H1 (cell line): ENCODE measurements around the gene CACNB2. TPM values are rescaled to one million over a fixed set of nuclear protein-coding genes. Genes with fewer than 3 reads are reported as not detected.

ENCODE experiments used
- CTCF ChIA-PET: fragments of 300-600 bp; sonication (Branson Sonifier 250); formaldehyde crosslinking; loops from one replicate; lab custom pipeline; 2021; ENCODE audit not compliant: partially characterized antibody; lab: Charles Lee
- POLR2A ChIA-PET: fragments of 300-600 bp; sonication (Branson Sonifier 250); formaldehyde crosslinking; loops from one replicate; lab custom pipeline; 2021; ENCODE audit warnings: inconsistent platforms; ENCODE audit not compliant: partially characterized antibody; lab: Charles Lee
- DNase-seq, 2 experiments: peaks; one replicate each; pipeline versions ENCODE4 v3.0.0 to v3.0.0-alpha.2; 2010 to 2022; ENCODE audit warnings: low spot score in 2 of 2, low read depth in 1 of 2, mixed read lengths in 1 of 2
- FAIRE-seq: peaks from 2 replicates; lab custom pipeline; 2011; peaks lifted over from hg19 to GRCh38; lab: Jason Lieb, UNC
- H2AFZ ChIP-seq: 2 replicates; pipeline ENCODE4 v1.8.1; 2012; ENCODE audit warnings: low read length, inconsistent platforms
- H2AK5ac ChIP-seq: 2 replicates; pipeline ENCODE4 v1.6.1; 2013; ENCODE audit warnings: low read depth, low read length
- H2BK120ac ChIP-seq: replicated peaks from 2 replicates; pipeline ENCODE3; 2013; ENCODE audit warnings: low read depth, low read length, inconsistent platforms
- H2BK12ac ChIP-seq: 2 replicates; pipeline ENCODE4 v1.6.1; 2013; ENCODE audit warnings: low read depth, low read length
- H2BK15ac ChIP-seq: 2 replicates; pipeline ENCODE4 v1.6.1; 2013; ENCODE audit warnings: low read length
- H2BK20ac ChIP-seq: 2 replicates; pipeline ENCODE4 v1.6.1; 2013; ENCODE audit warnings: low read length
- H2BK5ac ChIP-seq: 2 replicates; pipeline ENCODE4 v1.6.1; 2013; ENCODE audit warnings: low read depth, low read length
- H3K14ac ChIP-seq: 2 replicates; pipeline ENCODE4 v1.6.1; 2013; ENCODE audit warnings: inconsistent platforms; ENCODE audit not compliant: insufficient read length
- H3K18ac ChIP-seq: 2 replicates; pipeline ENCODE4 v1.6.1; 2013; ENCODE audit warnings: low read length; ENCODE audit errors: extremely low read depth
- H3K23ac ChIP-seq: 2 replicates; pipeline ENCODE4 v1.6.1; 2013; ENCODE audit warnings: inconsistent platforms; ENCODE audit not compliant: insufficient read length
- H3K23me2 ChIP-seq: 2 replicates; pipeline ENCODE4 v1.6.1; 2013; ENCODE audit warnings: low read depth, low read length
- H3K27ac ChIP-seq: 2 replicates; pipeline ENCODE4 v1.6.1; 2011; ENCODE audit warnings: low read depth, low read length, inconsistent platforms
- H3K27me3 ChIP-seq, 4 experiments: replicated peaks in 1 of 4; 1 replicate in 1 of 4; 2 replicates in 3 of 4; pipeline versions ENCODE4 v1.6.1 to v1.8.1; 2011 to 2013; ENCODE audit warnings: low read length in 3 of 4, mild to moderate bottlenecking in 3 of 4, inconsistent platforms in 2 of 4, mixed read lengths in 2 of 4, moderate library complexity in 1 of 4; ENCODE audit not compliant: control insufficient read depth in 3 of 4, insufficient read depth in 3 of 4; ENCODE audit errors: extremely low read depth in 1 of 4
- H3K36me3 ChIP-seq, 4 experiments: 2 replicates each; pipeline versions ENCODE4 v1.6.1 to v1.8.1; 2011 to 2013; ENCODE audit warnings: mild to moderate bottlenecking in 4 of 4, low read length in 3 of 4, moderate library complexity in 2 of 4, control low read depth in 1 of 4, inconsistent platforms in 1 of 4; ENCODE audit not compliant: insufficient read depth in 4 of 4, control insufficient read depth in 2 of 4
- H3K4ac ChIP-seq: replicated peaks from 2 replicates; pipeline ENCODE3; 2013; ENCODE audit warnings: low read length, low read depth, mixed read lengths, inconsistent platforms; ENCODE audit not compliant: insufficient read length
- H3K4me1 ChIP-seq, 4 experiments: replicated peaks in 1 of 4; 1 replicate in 1 of 4; 2 replicates in 3 of 4; pipeline versions ENCODE4 v1.6.1 to v1.8.1; 2011 to 2013; ENCODE audit warnings: low read length in 3 of 4, inconsistent platforms in 2 of 4, mixed read lengths in 1 of 4; ENCODE audit not compliant: insufficient read depth in 4 of 4, control insufficient read depth in 3 of 4
- H3K4me2 ChIP-seq, 2 experiments: 2 replicates each; pipeline versions ENCODE4 v1.6.1 to v1.8.1; 2011 to 2013; ENCODE audit warnings: low read depth in 2 of 2, low read length in 2 of 2, control low read depth in 1 of 2, inconsistent platforms in 1 of 2, mild to moderate bottlenecking in 1 of 2; ENCODE audit not compliant: insufficient read depth in 1 of 2
- H3K4me3 ChIP-seq, 4 experiments: fragments of 200-600, 300-600 bp in 1 of 4; sonication (generic), shearing (Covaris generic), sonication (Bioruptor Twin) in 1 of 4; 2 replicates each; pipeline versions ENCODE4 v1.5.1 to v1.8.1; 2011 to 2016; ENCODE audit warnings: low read length in 4 of 4, low read depth in 3 of 4, control low read depth in 2 of 4, inconsistent platforms in 2 of 4, mild to moderate bottlenecking in 2 of 4, mixed read lengths in 1 of 4, moderate library complexity in 1 of 4; ENCODE audit not compliant: insufficient read depth in 2 of 4; ENCODE audit errors: extremely low read depth in 1 of 4
- H3K56ac ChIP-seq: replicated peaks from 2 replicates; pipeline ENCODE3; 2013; ENCODE audit warnings: low read depth, mild to moderate bottlenecking, mixed read lengths, low read length, inconsistent platforms; ENCODE audit not compliant: insufficient read length
- H3K79me1 ChIP-seq: 2 replicates; pipeline ENCODE4 v1.6.1; 2013; ENCODE audit warnings: low read depth, low read length, control low read depth
- H3K79me2 ChIP-seq, 2 experiments: 2 replicates each; pipeline versions ENCODE4 v1.6.1 to v1.8.1; 2012 to 2013; ENCODE audit warnings: low read length in 2 of 2, mild to moderate bottlenecking in 2 of 2, inconsistent platforms in 1 of 2; ENCODE audit not compliant: insufficient read depth in 2 of 2, control insufficient read depth in 1 of 2
- H3K9ac ChIP-seq, 4 experiments: replicated peaks in 1 of 4; 1 replicate in 1 of 4; 2 replicates in 3 of 4; pipeline versions ENCODE4 v1.6.1 to v1.8.1; 2011 to 2013; ENCODE audit warnings: low read depth in 3 of 4, low read length in 3 of 4, control low read depth in 2 of 4, mild to moderate bottlenecking in 2 of 4, moderate library complexity in 2 of 4, inconsistent platforms in 1 of 4; ENCODE audit errors: extremely low read depth in 1 of 4
- H3K9me3 ChIP-seq, 2 experiments: 2 replicates each; pipeline versions ENCODE4 v1.6.1 to v1.8.1; 2012 to 2013; ENCODE audit warnings: mild to moderate bottlenecking in 2 of 2, moderate library complexity in 2 of 2, control low read depth in 1 of 2, inconsistent platforms in 1 of 2, low read depth in 1 of 2, low read length in 1 of 2, mixed read lengths in 1 of 2; ENCODE audit not compliant: insufficient read depth in 2 of 2
- H4K20me1 ChIP-seq, 2 experiments: replicated peaks in 1 of 2; 2 replicates each; pipeline versions ENCODE3 to v1.8.1; 2011 to 2013; ENCODE audit warnings: inconsistent platforms in 2 of 2, low read length in 2 of 2, mild to moderate bottlenecking in 1 of 2; ENCODE audit not compliant: insufficient read depth in 2 of 2, control insufficient read depth in 1 of 2
- H4K5ac ChIP-seq: 2 replicates; pipeline ENCODE4 v1.6.1; 2013; ENCODE audit warnings: low read length, low read depth, mixed read lengths, inconsistent platforms; ENCODE audit not compliant: insufficient read length
- H4K8ac ChIP-seq: 2 replicates; pipeline ENCODE4 v1.8.0; 2013; ENCODE audit warnings: mild to moderate bottlenecking, moderate library complexity, low read length, inconsistent platforms; ENCODE audit not compliant: insufficient read depth; ENCODE audit errors: extremely low read depth
- H4K91ac ChIP-seq: replicated peaks from 2 replicates; pipeline ENCODE3; 2013; ENCODE audit warnings: low read length, mixed read lengths, inconsistent platforms; ENCODE audit not compliant: insufficient read length
- CBX5 ChIP-seq: fragments of 300-800, 300-1000 bp; sonication (generic); IDR thresholded peaks from 2 replicates; pipeline ENCODE4 v1.7.1; 2016; ENCODE audit warnings: antibody characterized with exemption, low read length, low read depth
- CBX8 ChIP-seq: fragments of 300-800, 300-1000 bp; sonication (generic); IDR thresholded peaks from 2 replicates; pipeline ENCODE4 v1.7.1; 2016; ENCODE audit warnings: low read depth, low read length, borderline replicate concordance
- KDM1A ChIP-seq: fragments of 200-600, 300-600 bp; sonication (generic); IDR thresholded peaks from 2 replicates; pipeline ENCODE4 v1.7.1; 2016; ENCODE audit warnings: mild to moderate bottlenecking, low read length, borderline replicate concordance
- RBBP5 ChIP-seq: IDR thresholded peaks from 2 replicates; pipeline ENCODE4 v1.7.1; 2012; ENCODE audit warnings: low read depth, mild to moderate bottlenecking, inconsistent platforms, low read length, moderate library complexity, borderline replicate concordance
- SP4 ChIP-seq: IDR thresholded peaks from 2 replicates; pipeline ENCODE4 v1.6.1; 2012; ENCODE audit warnings: low read length, inconsistent platforms
- TCF12 ChIP-seq: IDR thresholded peaks from 2 replicates; pipeline ENCODE4 v1.6.1; 2011; ENCODE audit warnings: low read depth, mild to moderate bottlenecking, low read length
- WGBS, 2 experiments: shearing (Covaris generic) in 1 of 2; methylation state at CpG; one replicate each; pipeline versions ENCODE4 v1.1.6 to v1.1.7; 2013 to 2015; ENCODE audit warnings: low lambda C conversion rate in 2 of 2, mixed read lengths in 2 of 2, inconsistent platforms in 1 of 2, low coverage in 1 of 2, missing lambda C conversion rate in 1 of 2; ENCODE audit not compliant: insufficient replicate concordance in 2 of 2, insufficient coverage in 1 of 2, insufficient read length in 1 of 2; ENCODE audit errors: extremely low coverage in 1 of 2, missing lambda C conversion rate in 1 of 2; 5-methylcytosine and 5-hydroxymethylcytosine counted together
- polyA plus RNA-seq, 7 experiments: library from polyadenylated mRNA; depleted of rRNA in 3 of 7; stranded (reverse) in 5 of 7; unstranded in 2 of 7; fragments of >200 nt in 5 of 7; fragments of 200-250 nt in 2 of 7; gene quantifications; 1 replicate in 5 of 7; 2 replicates in 1 of 7; 4 replicates in 1 of 7; pipeline versions ENCODE4 v1.2.1 to v1.2.3, GENCODE V29; 2011 to 2013; ENCODE audit warnings: missing spikeins in 2 of 7, mixed read lengths in 2 of 7
- total RNA-seq: library from RNA; stranded (reverse); fragmentation: NEBNext Ultra II Directional; extraction: Animal tissue kit (Norgen Biotek cat#: 25700); gene quantifications from 2 replicates; pipeline ENCODE4 v1.2.1, GENCODE V29; 2021
- TF ChIP-seq, protein P1 (sequence below): IDR thresholded peaks from 2 replicates; pipeline ENCODE4 v1.6.1; 2011; ENCODE audit warnings: low read depth, mild to moderate bottlenecking, low read length; ENCODE audit not compliant: insufficient read depth
- TF ChIP-seq, protein P2 (sequence below): IDR thresholded peaks from 2 replicates; pipeline ENCODE4 v1.6.1; 2012; ENCODE audit warnings: inconsistent platforms

Gene CACNB2
- total and polyA plus RNA-seq, 2 of the 8 experiments (the other 6 are each of a cell fraction or from before 2014, with no cell fraction given): 2.4 to 3.2 TPM

DNA sequence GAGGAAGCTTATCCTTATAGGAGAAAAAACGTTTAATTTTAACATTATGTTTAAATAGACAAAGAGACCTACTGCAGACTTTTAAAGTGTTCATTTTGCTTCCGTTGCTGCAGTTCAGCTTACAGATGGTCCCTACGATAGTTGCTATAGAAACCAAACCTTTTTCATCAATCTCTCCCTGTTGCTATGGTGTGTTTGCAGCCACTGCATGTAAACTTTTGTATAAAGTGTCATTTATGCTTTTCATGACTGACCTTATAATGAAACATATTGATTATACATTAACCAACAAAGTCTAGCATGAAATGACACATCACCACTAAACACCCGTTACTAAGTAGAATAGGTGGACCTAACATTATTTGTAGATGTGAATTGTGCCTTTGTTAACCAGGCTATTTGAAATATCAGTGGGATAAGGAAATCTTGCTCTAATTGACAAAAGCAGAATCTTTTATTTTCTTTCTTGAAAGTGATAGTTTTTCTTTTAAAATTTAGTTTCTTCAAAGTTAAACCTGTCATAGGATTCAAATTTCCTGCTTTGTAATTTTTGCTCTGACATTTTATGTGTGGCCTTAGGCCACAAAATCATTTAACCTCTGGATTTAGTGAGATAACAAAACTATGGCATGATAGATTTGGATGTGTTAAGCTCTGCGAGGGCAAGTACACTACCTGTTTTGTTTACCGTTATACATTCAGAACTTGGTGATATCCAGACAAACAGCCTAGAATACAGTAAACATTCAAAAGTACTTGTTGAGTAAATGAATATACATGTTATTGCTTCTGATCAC, 64.0 kb downstream of the CACNB2 start:
- H3K79me1 ChIP-seq: no peaks in the 10 kb centered on the region
- no peak overlapping the region for H3K4me3 ChIP-seq
- no peak overlapping the region for H2AK5ac ChIP-seq
- ChIA-PET POLR2A (no interaction called here), CTCF (interaction anchor here (0.7 kb wide), 1 partner anchor 9 kb away, joined by 3 read pairs; no protein-coding TSS in a partner anchor)
- H3K18ac ChIP-seq: no peak overlapping the region
- H2BK5ac ChIP-seq: no peak overlapping the region
- TF ChIP-seq RBBP5: no peak
- TF ChIP-seq, protein P1, sequence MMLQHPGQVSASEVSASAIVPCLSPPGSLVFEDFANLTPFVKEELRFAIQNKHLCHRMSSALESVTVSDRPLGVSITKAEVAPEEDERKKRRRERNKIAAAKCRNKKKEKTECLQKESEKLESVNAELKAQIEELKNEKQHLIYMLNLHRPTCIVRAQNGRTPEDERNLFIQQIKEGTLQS: no peak
- no peak for TF ChIP-seq CBX8
- no peak for TF ChIP-seq SP4
- TF ChIP-seq TCF12: no peak
- TF ChIP-seq, protein P2, sequence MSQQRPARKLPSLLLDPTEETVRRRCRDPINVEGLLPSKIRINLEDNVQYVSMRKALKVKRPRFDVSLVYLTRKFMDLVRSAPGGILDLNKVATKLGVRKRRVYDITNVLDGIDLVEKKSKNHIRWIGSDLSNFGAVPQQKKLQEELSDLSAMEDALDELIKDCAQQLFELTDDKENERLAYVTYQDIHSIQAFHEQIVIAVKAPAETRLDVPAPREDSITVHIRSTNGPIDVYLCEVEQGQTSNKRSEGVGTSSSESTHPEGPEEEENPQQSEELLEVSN: no peak
- TF ChIP-seq CBX5: no peak
- no peak for TF ChIP-seq KDM1A
- no peaks in the 10 kb centered on the region; the same call in 1 of the 2 replicates for H3K23me2 ChIP-seq
- H3K27me3 ChIP-seq: peaks cover 0 to 1% (median 0%) of the 10 kb centered on the region in 4 experiments; a peak in 1 of 7 replicates
- no peak overlapping the region for H3K14ac ChIP-seq
- no peaks in the 10 kb centered on the region for H3K79me2 ChIP-seq
- no peak overlapping the region for H2BK20ac ChIP-seq
- DNase-seq: no peak
- H3K23ac ChIP-seq: no peak overlapping the region
- H4K8ac ChIP-seq: no peak overlapping the region
- no peak overlapping the region for H2BK12ac ChIP-seq
- WGBS, 2 experiments: 78% methylated on average over 6 of the region's 6 CpGs; no CpG with 5 or more reads in 1 of the 2 experiments
- no peak overlapping the region for H3K9ac ChIP-seq
- no peak overlapping the region for H4K91ac ChIP-seq
- H3K4me2 ChIP-seq: no peak overlapping the region
- H2AFZ ChIP-seq: no peak overlapping the region
- H4K20me1 ChIP-seq: no peaks in the 10 kb centered on the region
- H3K4me1 ChIP-seq: no peaks in the 10 kb centered on the region
- no peaks in the 10 kb centered on the region for H3K36me3 ChIP-seq
- no peak overlapping the region for H2BK15ac ChIP-seq
- no peak overlapping the region for H2BK120ac ChIP-seq
- H4K5ac ChIP-seq: no peak overlapping the region
- H3K56ac ChIP-seq: no peak overlapping the region
- FAIRE-seq: no peak
- no peaks in the 10 kb centered on the region for H3K9me3 ChIP-seq
- H3K4ac ChIP-seq: no peak overlapping the region
- H3K27ac ChIP-seq: no peak overlapping the region
